GM18873 (cell line): ENCODE results near the gene ACTN2.

ENCODE experiments used
- ATAC-seq: cut with Tn5 transposase; IDR thresholded peaks from one replicate; pipeline ENCODE4 v1.9.1; 2021; ENCODE audit warnings: mild to moderate bottlenecking, moderate library complexity, moderate number of reproducible peaks; ENCODE audit not compliant: unreplicated experiment, low FRiP score

Gene ACTN2

GRCh38 chr1:236689713-236690569 lies 3.6 kb downstream of the ACTN2 start:
- no peak for ATAC-seq

DNA sequence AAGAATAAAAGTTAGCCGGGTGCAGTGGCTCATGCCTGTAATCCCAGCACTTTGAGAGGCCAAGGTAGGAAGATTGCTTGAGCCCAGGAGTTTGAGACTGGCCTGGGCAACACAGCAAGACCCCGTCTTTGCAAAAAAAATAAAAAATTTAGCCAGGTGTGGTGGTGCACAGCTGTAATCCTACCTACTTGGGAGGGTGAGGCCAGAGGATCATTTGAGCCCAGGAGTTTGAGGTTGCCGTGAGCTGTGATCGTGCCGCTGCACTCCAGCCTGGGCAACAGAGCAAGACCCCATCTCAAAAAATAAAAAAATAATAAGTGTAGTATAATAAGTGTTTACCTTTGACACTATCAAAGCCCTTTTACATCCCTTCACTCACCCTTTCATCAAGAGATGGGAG lies 5.0 kb downstream of the ACTN2 start:
- ATAC-seq: no peak

GRCh38 chr1:236692128-236692527 lies 5.8 kb downstream of the ACTN2 start:
- ATAC-seq: no peak

GRCh38 chr1:236692742-236693141 lies 6.4 kb downstream of the ACTN2 start:
- no peak for ATAC-seq

DNA sequence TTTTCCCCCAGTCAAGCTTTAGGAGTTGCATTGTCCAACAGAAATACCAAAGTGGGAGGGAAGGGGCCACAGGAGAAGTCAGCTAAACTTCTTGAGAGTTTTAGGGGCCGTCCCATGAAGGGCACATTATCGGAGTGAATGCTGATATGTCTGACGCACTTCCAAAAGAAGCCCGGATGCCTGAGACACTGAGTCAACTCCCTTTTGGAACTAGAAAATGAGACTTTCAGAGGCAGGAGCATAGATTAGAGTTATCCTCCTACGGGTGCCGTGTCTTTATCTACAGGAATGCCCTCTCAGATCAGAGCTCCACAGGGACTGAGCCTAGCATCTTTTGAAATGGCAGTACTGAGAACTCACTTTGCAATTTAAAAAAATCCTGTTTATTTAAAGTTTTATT lies 13.1 kb downstream of the ACTN2 start:
- no peak for ATAC-seq

DNA sequence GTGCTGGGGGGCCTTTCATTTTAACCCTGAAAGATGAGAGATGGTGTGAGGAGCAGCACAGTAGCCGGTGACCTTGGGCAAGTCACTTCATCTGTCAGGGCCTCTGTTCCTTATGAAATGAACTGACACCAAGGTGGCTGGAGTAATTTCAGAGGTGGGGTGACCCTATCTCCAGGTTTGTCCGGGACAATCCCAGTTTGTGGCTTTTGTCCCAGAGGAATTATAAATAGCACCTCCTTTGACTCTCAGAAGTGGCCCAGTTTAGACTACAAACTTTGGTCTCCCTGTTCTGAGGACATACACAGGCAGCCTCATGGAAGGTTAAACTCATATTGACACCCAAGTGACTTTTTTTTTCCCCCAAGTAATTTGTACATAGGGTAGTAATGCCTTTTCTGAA lies 14.6 kb downstream of the ACTN2 start:
- no peak for ATAC-seq

GRCh38 chr1:236701782-236702181 lies 15.5 kb downstream of the ACTN2 start:
- ATAC-seq: no peak

DNA sequence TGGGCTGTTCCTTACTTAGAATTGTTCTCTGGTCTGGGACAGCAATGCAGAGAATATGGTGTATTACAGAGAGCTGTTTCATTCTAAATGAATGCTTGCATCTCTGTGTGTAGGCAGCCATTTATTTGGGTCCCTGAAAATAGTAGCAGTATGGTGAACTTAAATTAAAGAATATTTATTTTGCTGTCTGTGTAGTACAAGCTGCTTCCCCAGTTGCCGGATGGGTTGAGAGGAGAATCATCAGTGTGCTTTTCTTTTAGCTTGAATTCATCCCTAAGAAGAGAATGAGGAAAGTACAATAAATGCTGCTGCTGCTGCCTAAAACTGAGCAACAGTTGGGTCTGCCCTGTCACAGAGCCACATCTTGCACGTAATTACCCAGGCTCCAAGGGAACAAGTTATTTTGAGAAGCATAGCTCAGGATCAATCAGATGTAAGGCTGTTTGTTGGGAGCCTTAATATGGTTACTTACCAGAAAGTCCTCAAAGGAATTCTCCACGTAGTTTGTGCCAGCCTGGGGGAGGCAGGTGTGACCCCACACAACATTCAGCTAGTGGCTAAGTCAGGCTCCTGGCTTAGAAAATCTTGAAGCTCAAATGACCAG lies 16.6 kb downstream of the ACTN2 start:
- no peak for ATAC-seq

DNA sequence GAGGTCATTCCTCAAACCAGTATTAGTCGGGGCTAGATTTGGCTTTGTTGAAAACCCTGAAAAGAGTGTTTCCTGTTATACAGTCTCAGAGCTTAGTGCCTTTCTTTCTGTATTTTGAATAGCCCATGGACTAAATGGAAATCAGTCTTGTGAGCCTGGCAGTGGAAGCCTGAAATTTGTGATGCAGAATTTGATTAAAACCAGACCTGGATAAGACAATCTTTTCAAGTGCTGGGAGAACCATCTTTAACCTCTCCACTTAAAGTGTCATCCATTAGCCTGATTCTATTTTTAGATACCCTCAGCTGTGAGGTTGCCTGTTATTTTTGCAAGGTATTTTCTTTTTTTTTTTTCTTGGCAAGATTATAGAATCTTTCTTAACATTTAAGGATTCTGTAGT lies 19.5 kb downstream of the ACTN2 start:
- ATAC-seq: no peak

GRCh38 chr1:236706183-236706582 lies 19.9 kb downstream of the ACTN2 start:
- ATAC-seq: no peak

DNA sequence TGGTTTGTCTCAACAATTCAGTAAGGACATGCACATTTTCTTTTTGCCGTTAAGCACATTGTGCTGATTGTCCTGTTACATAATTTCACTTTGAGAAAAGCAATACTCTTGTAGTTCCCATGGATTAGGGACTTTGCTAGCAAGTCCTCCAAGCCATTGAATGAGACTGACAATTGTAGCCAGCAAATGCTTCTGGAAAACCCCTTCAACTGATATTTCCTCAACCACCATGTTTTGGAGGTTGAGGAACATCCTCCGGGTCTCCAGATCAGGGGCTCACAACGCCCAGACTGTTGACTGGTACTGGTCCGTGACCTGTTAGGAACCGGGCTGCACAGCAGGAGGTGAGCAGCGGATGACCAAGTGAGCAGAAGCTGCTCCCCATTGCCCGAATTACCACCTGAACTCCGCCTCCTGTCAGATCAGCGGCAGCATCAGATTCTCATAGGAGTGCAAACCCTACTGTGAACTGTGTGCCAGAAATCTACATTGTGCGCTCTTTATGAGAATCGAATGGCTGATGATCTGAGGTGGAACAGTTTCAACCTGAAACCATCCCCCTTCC lies 24.1 kb downstream of the ACTN2 start:
- no peak for ATAC-seq

DNA sequence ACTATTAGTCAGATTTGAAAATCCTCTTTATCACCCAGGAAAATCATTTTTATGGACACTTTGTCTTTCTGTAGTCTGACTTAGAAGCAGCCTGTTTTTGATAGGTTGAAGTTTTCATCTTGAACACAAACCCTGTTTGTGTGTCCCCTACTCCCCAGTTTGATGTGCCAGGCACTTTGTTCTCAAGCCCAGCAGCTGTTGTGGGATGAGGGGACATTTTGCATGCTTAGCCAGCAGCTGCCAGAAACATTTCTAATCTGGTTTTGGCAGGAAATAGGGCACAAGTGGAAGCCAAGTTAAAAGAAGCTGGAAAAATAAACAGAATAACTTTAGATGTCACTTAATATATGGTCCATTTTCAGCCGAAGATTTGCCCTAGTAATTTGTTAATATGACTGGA lies 29.9 kb downstream of the ACTN2 start:
- ATAC-seq: no peak

- ATAC-seq: no peak
Measured at GRCh38 chr1:236717811-236718210, 31.5 kb downstream of the ACTN2 start.

- ATAC-seq: no peak
Measured at GRCh38 chr1:236718328-236718727, 32.0 kb downstream of the ACTN2 start.

- no peak for ATAC-seq
Measured at GRCh38 chr1:236720206-236720605, 33.9 kb downstream of the ACTN2 start.

DNA sequence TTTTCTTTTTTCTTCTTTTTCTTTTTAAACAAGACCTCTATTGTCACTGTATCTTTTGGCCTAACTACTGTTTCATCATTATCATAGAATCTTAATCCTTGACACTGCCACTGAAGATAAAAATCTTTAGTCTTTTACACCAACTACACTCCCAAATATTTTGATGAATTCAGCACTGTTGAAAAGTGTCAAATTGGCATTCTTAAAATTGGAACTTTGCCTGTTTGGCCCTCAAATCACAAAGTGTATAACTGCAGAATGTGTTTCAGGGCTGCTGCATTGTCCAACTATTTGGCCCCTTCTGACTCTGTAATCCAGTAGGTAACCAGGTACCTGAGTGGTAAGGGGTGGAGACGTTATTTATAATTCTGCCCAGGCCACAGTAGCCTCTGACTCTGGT lies 34.3 kb downstream of the ACTN2 start:
- ATAC-seq: no peak

DNA sequence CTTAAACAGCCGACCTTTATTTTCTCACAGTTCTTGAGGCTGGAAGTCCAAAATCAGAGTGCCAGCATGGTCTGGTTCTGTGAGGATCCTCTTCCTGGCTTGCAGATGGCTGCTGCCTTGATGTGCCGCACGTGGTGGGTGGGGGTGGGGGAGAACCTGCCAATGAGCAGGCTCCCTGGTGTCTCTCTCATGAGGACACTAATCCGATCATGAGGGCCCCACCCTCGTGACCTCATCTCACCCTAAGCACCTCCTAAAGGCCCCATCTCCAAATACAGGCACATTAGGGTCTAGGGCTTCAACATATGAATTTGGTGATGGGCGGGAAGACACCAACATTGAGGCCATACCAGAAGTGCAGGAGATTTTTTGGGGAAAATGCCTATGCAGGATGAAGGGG lies 37.8 kb downstream of the ACTN2 start:
- no peak for ATAC-seq

GRCh38 chr1:236724506-236724905 lies 38.2 kb downstream of the ACTN2 start:
- no peak for ATAC-seq

GRCh38 chr1:236725668-236726067 lies 39.4 kb downstream of the ACTN2 start:
- ATAC-seq: no peak

GRCh38 chr1:236727521-236727920 lies 41.2 kb downstream of the ACTN2 start:
- ATAC-seq: no peak

DNA sequence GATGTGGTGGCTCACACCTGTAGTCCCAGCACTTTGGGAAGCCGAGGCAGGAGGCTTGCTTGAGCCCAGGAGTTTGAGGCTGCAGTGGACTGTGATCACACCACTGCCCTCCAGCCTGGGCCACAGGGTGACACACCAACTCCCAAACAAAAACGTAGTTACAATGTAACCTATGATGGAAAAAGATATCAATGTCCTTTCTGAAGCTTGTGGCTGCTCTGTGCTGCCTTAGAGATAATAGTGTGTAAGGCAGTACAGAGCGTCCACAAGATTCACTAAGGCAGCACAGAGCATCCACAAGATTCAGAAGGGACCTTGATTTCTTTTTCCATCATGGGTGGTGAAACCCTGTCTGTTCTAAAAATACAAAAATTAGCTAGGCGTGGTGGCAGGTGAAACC lies 42.5 kb downstream of the ACTN2 start:
- ATAC-seq: no peak

DNA sequence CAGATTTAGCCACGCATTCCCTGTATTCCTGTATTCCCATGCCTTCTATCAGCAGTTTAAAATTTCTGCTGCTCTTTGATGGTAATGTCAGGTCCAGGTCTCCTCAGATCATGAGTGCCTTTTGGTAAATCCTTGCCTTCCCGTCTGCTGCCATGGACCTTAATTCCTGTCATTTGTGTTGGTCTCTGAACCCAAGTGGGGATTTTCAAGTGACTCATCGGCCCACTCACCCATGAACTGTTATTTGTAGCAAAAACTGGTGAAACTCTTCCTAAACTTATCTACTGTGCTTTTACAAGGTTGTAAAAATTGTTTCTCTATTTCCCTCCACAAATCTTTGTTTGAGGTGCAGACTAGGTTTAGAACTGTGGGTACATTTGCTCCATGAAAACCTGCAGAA lies 47.4 kb downstream of the ACTN2 start:
- ATAC-seq: no peak
